Measurements from ENCODE around the gene QPRT. TPM values are rescaled to one million over a fixed set of nuclear protein-coding genes. Genes with fewer than 3 reads are reported as not detected.
A peak's percentile ranks its signal among the peaks of the same experiment; 100 is the strongest.

Gene QPRT
- total RNA-seq, 1 experiment from 2014 or later: 0.52 TPM

DNA sequence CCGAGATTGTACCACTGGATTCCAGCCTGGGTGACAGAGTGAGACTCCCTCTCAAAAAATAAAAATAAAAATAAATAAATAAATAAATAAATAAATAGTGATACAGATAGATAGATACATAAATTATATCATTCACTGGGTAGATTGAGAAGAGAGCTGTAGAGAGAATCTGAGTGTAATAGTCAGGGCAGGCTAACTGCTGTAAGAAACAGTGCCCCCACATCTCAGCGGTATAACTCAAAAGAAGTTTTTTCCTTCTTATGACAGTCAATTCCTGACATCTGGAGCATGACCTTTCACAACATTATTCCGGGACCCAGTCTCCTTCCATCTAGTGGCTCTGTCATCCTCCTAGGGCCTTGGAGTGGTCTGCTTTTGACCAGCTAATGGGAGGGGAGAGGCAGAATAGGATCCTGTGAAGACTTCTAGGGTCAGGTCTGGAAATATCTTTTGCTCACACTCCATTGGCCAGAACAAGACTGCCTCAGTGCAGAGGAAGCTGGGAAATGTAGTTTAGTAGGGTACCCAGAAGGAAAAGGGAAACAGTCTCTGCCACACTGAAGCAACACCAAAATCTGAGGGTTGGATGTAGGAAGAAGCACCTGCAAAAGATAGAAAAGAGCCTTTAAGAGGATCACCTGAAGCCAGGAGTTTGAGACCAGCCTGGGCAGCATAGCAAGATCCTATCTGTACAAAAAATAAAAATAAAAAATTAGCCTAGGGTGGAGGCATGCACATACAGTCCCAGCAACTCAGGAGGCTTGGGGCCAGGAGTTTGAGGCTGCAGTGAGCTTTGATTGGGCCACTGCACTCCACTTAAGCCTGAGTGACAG is 3.0 kb upstream of the QPRT start:
- Histone ChIP-seq H3K9ac (ENCODE audit: low read length) (no peak overlapping the region), H3K4me1 (ENCODE audit: control insufficient read depth in 1 of 2, insufficient read depth in 2 of 2, low read length in 2 of 2) (peaks cover 0 to 5% of the 10 kb centered on the region in 2 experiments; a peak in 2 of 4 replicates), H3K36me3 (ENCODE audit: control insufficient read depth in 1 of 2, insufficient read depth in 2 of 2, low read length in 2 of 2) (no peaks in the 10 kb centered on the region), H3K79me2 (ENCODE audit: insufficient read depth, low read length) (no peaks in the 10 kb centered on the region), H3K9me2 (ENCODE audit: insufficient read depth) (no peaks in the 10 kb centered on the region), H4K20me1 (ENCODE audit: insufficient read depth) (no peaks in the 10 kb centered on the region), H2AFZ (ENCODE audit: low read depth, low read length, poor library complexity, severe bottlenecking) (peak overlapping the region; percentile 77), H3K27me3 (ENCODE audit: insufficient read depth, low read length) (no peaks in the 10 kb centered on the region), H3K27ac (ENCODE audit: low read depth, low read length) (no peak overlapping the region), H3K4me3 (replicated peaks in 1 of 2; ENCODE audit: low read depth in 1 of 2, low read length in 2 of 2) (no peak overlapping the region), H3K4me2 (ENCODE audit: low read length) (peak overlapping the region; percentile 21; the same call in 1 of the 2 replicates), H3K9me3 (ENCODE audit: control insufficient read depth in 1 of 2, insufficient read depth in 1 of 2, low read depth in 1 of 2, low read length in 2 of 2) (no peaks in the 10 kb centered on the region)
- ChIA-PET CTCF (interaction anchor here (1.1 kb wide), 1 partner anchor 35 kb away, joined by 4 read pairs; no protein-coding TSS in a partner anchor), RAD21 (ENCODE audit: low non-redundant PET in 1 of 2, low total read pairs in 2 of 2, uncharacterized antibody in 2 of 2, unreplicated experiment in 2 of 2) (no interaction called here), POLR2A (interaction anchor here (1.1 kb wide), 1 partner anchor 24 kb away, joined by 4 read pairs; no protein-coding TSS in a partner anchor)
- DNase-seq (ENCODE audit: low read depth, low spot score) (peak; percentile 24), ATAC-seq (peak; percentile 98)
- intact Hi-C loops (cut with micrococcal nuclease): no loop called here
- BruUV-seq (replicated peaks): no TSS peak
- TF ChIP-seq ZFX (IDR thresholded peaks at IDR 0.05): no peak
- 0 out of 2 replicates have a peak, but pooled peaks have one; percentile 22 for TF ChIP-seq ELF1 (IDR thresholded peaks at IDR 0.05; ENCODE audit: borderline replicate concordance, low read depth)
- no peak for TF ChIP-seq FOSL1 (IDR thresholded peaks at IDR 0.05; ENCODE audit: low read depth)
- peak; percentile 41; the same call in 1 of the 2 replicates for TF ChIP-seq SP1 (IDR thresholded peaks at IDR 0.05; ENCODE audit: low read depth)
- TF ChIP-seq EZH2phosphoT487 (IDR thresholded peaks at IDR 0.05; ENCODE audit: borderline replicate concordance): no peak
- no peak for TF ChIP-seq ZNF274 (IDR thresholded peaks at IDR 0.05; ENCODE audit: low read depth, low read length)
- no peak for TF ChIP-seq TCF7L2 (IDR thresholded peaks at IDR 0.05; ENCODE audit: borderline replicate concordance, extremely low read depth, insufficient read depth, insufficient read length)
- TF ChIP-seq YY1 (IDR thresholded peaks at IDR 0.05; ENCODE audit: extremely low read depth, insufficient replicate concordance, low read depth, low read length): no peak
- no peak for TF ChIP-seq CBX3 (IDR thresholded peaks at IDR 0.05; ENCODE audit: low read depth)
- no peak for TF ChIP-seq POLR2A (IDR thresholded peaks at IDR 0.05; ENCODE audit: borderline replicate concordance, extremely low read depth, insufficient read depth, insufficient read length)
- TF ChIP-seq, protein P1, sequence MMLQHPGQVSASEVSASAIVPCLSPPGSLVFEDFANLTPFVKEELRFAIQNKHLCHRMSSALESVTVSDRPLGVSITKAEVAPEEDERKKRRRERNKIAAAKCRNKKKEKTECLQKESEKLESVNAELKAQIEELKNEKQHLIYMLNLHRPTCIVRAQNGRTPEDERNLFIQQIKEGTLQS (IDR thresholded peaks at IDR 0.05): no peak

Measured in HCT116 (cell line).